ENCODE measurements around the gene RGS10.

Gene RGS10

GRCh38 chr10:119453313-119453712 is 89.2 kb downstream of the RGS10 start:
- in situ Hi-C loops (cut with MboI; ENCODE audit: low sequenced_read_pairs) = no loop called here

- in situ Hi-C loops (cut with MboI; ENCODE audit: low sequenced_read_pairs) = no loop called here
Measured at GRCh38 chr10:119452396-119452795, 90.1 kb downstream of the RGS10 start.

- in situ Hi-C loops (cut with MboI; ENCODE audit: low sequenced_read_pairs) = no loop called here
Measured at GRCh38 chr10:119451300-119451896, 91.1 kb downstream of the RGS10 start.

- in situ Hi-C loops (cut with MboI; ENCODE audit: low sequenced_read_pairs) = no loop called here
Measured at GRCh38 chr10:119450606-119451299, 91.8 kb downstream of the RGS10 start.

All from HL-60/S4 (cell line).